NB4 (cell line): ENCODE data around the gene P3H3.

ENCODE experiments used
- DNase-seq: peaks from one replicate; pipeline ENCODE4 v3.0.0; 2010; ENCODE audit warnings: low read depth
- H3K4me3 ChIP-seq: one replicate; pipeline ENCODE4 v1.5.1; 2011; ENCODE audit warnings: mild to moderate bottlenecking, low read depth, low read length, moderate library complexity
- CTCF ChIP-seq: IDR thresholded peaks from one replicate; pipeline ENCODE4 v1.5.1; 2012; ENCODE audit warnings: low read depth, low read length
- MAX ChIP-seq: IDR thresholded peaks from 2 replicates; pipeline ENCODE4 v1.6.1; 2011; ENCODE audit warnings: low read depth, low read length
- MYC ChIP-seq: IDR thresholded peaks from 2 replicates; pipeline ENCODE4 v1.6.1; 2011; ENCODE audit warnings: low read depth, low read length
- POLR2A ChIP-seq: IDR thresholded peaks from 2 replicates; pipeline ENCODE4 v1.6.1; 2011; ENCODE audit warnings: mild to moderate bottlenecking; ENCODE audit not compliant: insufficient read length; ENCODE audit errors: extremely low read depth

Gene P3H3

GRCh38 chr12:6827982-6828780, at the start of gene P3H3:
Gene P3H3 (plus strand): TSS chr12:6828407. CDS start chr12:6828441, 34 bp downstream.
- peak; percentile 34 for DNase-seq
- H3K4me3 ChIP-seq, result peak within 1 kb of the TSS; percentile 38
- TF ChIP-seq MAX, result no peak
- no peak for TF ChIP-seq CTCF
- peak; percentile 8 for TF ChIP-seq POLR2A
- TF ChIP-seq MYC, result no peak

GRCh38 chr12:6778574-6779550, 49.3 kb upstream of the P3H3 start:
- TF ChIP-seq MYC (peak; percentile 87), MAX (peak; percentile 89), POLR2A (peak; percentile 36), CTCF (peak; percentile 78)
- DNase-seq, result peak; percentile 91
- peak overlapping the region; percentile 53 for H3K4me3 ChIP-seq

- no peak overlapping the region for H3K4me3 ChIP-seq
- no peak for TF ChIP-seq CTCF
- TF ChIP-seq MYC, result no peak
- TF ChIP-seq POLR2A, result no peak
- TF ChIP-seq MAX, result no peak
- DNase-seq, result no peak
These were observed 48.3 kb upstream of the P3H3 start for GRCh38 chr12:6779708-6780432.

GRCh38 chr12:6780573-6780972, 47.6 kb upstream of the P3H3 start:
- DNase-seq, result no peak
- H3K4me3 ChIP-seq, result no peak overlapping the region
- TF ChIP-seq MYC (no peak), CTCF (no peak), MAX (no peak), POLR2A (no peak)

- no peak overlapping the region for H3K4me3 ChIP-seq
- DNase-seq, result no peak
- TF ChIP-seq POLR2A (no peak), MYC (no peak), CTCF (no peak), MAX (no peak)
These were observed 46.1 kb upstream of the P3H3 start for GRCh38 chr12:6782119-6782518.
